Activated CD4-positive, alpha-beta T cell treated with anti-CD3 and anti-CD28 coated beads, Interleukin-2, amount 50 U/mL, for 48 hours (primary cell): ENCODE results near the gene HSPH1.
"Not testable (repeated sequence)": the region's sequence is repeated elsewhere in the genome, so short reads cannot be mapped to it uniquely, and the experiment has no call there.

ENCODE experiments used
- DNase-seq, 2 experiments: peaks; one replicate each; pipeline ENCODE4 v3.0.0-alpha.2; 2020

HSPH1 gene

DNA sequence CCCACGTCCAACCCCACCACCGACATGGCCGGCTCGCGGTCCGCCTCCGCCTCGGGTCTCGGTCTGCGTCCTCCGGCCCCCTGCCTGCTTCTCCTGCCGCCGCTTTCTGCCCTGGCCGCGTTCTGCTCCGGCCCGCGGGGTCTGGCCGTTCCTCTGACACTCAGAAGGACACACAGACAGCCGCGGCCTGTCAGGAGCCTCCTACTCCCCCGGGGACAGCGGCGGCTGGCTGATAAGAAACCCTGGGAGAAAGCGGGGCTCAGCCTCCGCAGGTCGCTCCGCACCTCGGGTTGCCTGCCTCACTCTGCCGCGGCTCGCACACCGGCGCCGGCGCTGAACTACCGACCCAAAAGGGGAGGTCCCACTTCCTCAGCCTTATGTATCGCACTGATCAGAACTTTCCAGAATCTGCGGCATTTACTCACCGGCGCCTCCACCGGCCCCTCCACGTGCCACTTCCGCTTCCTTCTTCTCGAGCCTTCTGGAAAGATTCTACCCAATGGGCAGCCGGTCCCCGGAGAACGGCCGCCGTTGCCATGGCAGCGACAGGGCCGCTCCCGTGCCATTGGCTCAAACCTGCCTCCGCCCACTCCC is at the start of gene HSPH1:
Gene HSPH1, minus strand, starts transcription at position 348 of the 594 bp plus-strand sequence. Its CDS starts 322 bp downstream, at position 26.
- DNase-seq, result peak; percentile 97 to 98

- no peak for DNase-seq
Observed at GRCh38 chr13:31209841-31210210, 48.1 kb upstream of the HSPH1 start.

DNA sequence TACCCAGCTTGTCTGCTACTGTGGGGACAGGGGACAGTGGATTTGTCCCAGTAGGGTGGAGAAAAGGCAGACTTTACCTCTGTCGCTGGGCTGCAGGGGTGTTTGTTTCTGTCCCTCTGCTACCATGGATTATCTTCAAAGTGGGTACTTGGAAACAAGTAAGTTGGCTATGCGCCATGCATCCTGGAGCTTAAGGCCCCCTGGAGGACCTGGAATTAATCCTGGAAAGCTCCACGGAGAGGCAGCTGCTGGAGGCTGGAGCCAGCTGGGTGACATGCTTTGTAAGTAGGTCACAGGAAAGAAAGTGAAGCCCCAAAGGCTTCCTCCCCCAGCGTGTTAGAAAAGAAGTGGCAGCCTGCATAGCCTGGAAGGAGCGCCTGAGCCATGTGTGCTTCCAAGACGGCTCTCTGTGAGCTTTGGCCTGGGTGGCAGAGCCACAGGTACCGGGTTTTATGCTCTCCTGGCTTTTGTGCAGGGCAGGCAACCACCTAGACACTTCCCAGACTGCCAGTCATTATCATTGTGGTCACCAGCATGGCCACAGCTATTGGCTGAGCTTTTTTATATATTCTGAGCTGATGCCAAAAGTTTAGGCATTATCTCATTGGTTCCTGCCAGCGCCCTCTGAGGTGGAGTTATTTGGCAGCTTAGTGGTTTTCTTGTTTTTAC is 47.6 kb upstream of the HSPH1 start:
- no peak for DNase-seq

GRCh38 chr13:31208559-31209122 is 46.9 kb upstream of the HSPH1 start:
- DNase-seq, result no peak

DNA sequence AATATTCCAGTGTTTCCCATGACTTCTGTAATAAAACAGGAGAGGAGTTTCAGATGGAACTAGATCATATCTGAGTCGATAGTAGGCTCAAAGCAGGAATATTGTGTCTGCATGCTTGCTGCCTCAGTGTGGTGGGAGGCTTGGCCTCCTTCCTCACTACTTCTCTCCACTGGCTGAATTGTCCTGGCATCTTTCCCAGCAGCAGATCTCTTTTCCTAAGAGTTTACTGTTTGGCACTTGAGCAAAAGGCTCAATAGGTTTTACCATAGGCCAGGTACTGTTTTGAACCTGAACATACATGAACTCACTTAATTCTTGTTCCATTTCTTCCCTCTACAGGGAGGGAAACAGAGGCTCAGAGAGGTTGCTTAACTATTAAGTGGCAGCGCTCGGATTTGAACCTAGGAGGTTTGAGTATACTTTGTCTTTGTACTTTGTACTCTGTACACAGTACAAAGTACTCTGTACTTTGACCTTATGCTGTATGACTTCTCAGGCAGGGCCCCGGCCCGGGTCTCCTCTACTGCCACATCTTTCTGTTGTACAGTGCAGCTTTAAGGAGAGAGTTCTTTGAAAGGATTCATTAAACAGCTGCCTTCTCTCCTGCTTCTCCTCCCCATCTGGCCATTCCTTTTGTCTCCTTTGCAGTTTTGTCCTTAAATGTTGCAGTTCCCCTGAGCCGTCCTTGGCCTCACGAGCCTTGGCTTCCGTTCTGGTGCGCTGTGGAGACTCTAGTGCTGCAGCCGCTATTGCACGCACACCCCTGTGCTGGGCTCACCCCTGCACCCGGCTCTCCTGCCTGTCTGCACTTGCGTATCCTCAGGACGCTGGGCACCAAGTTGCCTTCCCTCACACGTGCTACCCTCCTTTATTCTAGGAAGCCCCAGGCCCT is 46.2 kb upstream of the HSPH1 start:
- DNase-seq, result no peak

DNA sequence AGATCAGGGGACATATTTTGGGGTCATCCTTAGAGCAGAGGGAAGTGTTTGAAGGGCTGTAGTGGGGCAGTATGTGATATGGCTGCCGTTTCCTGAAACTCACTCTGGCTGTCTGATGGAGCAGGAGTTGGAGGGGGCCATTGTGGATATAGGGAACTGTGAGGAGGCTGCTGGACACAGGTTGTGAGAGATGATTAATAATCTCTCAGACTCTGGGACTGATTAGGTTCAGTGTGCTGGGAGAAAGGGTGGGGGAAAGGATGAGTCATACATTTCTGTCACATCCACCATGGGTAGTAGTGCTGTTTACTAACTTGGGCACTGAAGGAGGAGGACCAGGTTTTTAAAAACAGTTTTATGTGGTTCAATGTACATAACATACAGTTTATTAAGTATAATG is 42.9 kb upstream of the HSPH1 start:
- no peak for DNase-seq

DNA sequence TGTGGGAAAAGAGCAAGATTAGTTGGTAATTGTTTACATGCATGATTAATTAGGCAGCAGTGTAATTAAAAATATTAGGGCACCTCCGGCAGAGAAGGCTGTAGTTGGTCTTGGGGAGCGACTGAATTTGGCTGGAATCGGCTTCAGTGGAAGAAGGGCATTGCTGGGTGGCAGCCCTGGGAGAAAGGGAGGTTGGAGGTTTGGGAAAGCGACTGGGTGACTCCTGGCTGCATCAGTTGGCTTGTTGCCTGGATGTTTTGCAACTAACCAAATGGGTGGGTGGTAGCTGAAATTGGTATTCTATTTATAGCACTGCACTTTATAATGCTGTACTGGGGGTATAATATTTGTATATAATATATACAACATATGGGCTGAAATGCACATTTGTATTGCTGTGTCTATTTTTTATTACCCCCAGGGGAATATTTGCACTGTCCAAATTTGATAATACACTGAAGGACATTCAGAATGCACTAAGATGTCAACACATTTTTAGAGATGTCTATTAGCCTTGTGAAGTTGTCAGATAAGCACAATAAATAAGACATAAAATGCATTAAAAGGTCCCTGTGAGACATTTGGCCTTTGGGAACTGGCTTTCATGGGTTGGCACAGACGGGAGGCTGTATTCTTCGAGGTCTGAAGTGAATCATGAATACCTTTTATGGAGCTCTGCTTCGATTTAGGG is 39.8 kb upstream of the HSPH1 start:
- DNase-seq, result no peak

DNA sequence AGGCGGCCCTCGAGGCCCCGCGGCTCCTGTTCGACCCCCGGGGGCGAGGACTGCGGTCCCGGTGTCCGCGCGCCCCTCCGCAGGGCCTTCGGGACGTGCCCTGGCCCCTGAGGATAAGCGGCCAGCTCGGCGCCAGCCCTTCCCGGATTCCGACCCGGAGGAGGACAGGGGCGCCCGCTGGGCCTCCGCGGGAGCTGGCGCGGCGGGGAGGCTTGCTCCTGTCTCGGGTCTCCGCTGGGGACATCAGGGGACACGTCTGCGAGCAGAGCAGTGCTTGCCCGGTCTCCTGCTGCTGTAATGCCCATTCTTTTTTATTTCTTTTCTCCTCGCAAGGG is 38.9 kb upstream of the HSPH1 start:
- DNase-seq, result peak; percentile 52 to 63

DNA sequence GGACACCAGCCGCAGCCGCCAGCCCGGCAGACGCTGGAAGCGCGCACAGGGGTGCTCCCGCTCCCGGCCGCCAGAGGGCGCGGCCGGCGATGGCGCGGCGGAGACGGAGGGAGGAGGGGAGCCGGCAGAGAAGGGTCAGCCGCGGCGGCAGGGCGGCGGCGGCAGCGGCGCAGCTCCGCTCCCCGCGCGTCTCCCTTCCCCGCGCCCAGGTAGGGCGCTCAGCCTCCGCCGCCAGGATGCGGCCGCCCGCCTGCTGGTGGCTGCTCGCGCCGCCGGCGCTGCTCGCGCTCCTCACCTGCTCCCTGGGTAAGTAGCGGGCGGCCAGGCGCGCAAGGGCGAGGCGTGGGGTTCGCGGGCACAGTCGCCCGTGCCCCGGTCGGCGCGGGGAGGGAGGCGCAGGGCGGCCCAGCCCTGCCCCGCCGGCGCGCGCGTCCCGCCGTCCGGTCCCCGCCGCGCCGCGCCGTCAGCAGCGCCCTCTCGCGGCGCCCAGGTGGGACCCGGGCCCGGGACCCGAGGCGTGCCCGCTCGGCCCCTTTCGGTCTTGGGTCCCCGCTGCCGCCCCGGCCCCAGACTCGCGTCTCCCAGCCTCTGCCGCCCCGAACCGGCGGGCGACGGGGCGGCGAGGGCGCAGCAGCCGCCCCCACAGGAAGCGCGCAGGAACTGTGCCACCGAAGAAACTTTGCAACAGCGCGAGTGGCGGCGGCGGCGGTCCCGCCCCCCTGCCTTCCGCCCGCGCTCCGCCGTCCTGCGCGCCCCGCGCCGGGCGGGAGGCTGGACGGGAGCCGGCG is 38.3 kb upstream of the HSPH1 start, which contains the start of gene B3GLCT:
Gene B3GLCT, plus strand, starts transcription at position 127 of the 788 bp plus-strand sequence. Its CDS starts 110 bp downstream, at position 237.
- peak; percentile 73 to 77 for DNase-seq

- no peak for DNase-seq
Observed at GRCh38 chr13:31199527-31199848, 37.8 kb upstream of the HSPH1 start.

GRCh38 chr13:31198519-31198918 is 36.8 kb upstream of the HSPH1 start:
- no peak for DNase-seq

DNA sequence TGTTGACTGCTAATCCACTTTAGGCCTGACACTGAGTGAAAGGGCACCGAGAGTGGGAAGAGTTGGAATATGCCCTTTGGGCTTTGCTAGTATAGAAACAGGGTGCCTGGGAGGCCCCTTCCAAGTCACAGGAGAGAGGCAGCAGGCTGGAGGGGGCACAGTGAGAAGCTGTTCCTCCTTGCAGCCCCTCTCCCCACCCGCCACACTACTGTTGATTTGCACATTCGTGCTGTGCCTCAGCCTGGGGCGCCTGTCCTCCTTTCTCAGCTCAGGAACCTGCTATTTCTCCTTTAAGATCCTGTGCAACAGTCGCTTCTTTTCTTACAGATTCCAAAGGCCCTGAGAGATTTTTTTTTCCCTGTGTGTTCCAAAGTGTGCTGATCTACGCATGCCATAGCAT is 35.3 kb upstream of the HSPH1 start:
- DNase-seq, result no peak

DNA sequence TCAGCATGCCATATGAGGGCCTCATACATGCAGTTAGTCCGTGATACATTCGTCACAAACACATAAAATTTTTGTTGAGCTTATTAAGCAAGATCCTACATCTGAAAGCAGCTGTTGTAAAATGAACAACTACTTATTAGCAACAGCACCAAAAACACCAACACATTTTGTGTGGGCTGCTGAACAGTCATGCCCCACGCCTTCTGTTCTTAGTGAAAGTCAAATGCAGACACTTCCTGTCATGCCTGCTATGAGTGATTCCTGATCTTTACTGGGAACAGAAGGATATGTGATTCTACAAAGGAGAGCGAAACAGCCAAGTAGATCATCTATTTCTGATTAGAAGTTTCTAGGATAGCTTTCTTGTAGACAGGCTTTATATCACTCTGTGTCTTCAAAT is 33.9 kb upstream of the HSPH1 start:
- DNase-seq, result no peak

DNA sequence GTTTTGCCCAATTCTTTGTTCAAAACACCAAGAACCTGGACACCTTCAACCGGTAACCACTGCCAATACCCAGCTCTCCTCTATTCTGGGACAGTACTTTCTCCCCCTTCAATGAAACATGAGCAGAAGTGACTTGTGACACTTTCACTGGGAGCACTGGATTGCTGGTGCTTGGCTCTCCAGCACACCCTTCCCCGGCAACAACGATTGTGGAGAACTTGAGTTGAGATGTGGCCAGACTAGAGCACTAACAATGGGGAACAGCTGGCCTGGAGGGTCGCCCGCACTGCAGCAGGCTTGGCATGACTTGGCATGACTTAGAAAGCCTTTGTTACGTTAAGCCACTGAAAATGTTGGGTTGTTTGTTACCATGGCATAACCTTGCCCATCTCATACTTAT is 30.6 kb upstream of the HSPH1 start:
- DNase-seq, result no peak

DNA sequence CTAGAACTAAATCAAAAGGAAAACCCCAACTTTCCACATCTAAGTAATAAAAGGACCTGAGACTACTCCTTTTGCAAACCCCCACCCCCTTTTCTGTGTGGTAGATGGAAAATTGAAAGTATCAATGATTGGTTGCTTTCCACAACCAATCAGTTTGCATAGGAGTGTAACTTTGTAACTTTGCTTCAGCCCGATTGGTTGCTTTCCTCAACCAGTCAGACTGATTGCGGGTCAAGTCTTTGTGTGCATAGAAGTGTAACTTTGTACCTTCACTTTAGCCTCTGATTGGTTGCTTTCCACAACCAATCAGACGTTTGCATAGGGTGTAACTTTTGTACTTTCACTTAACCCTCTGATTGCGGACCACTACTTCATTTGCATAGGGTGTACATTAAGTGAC is 30.0 kb upstream of the HSPH1 start:
- no peak for DNase-seq

DNA sequence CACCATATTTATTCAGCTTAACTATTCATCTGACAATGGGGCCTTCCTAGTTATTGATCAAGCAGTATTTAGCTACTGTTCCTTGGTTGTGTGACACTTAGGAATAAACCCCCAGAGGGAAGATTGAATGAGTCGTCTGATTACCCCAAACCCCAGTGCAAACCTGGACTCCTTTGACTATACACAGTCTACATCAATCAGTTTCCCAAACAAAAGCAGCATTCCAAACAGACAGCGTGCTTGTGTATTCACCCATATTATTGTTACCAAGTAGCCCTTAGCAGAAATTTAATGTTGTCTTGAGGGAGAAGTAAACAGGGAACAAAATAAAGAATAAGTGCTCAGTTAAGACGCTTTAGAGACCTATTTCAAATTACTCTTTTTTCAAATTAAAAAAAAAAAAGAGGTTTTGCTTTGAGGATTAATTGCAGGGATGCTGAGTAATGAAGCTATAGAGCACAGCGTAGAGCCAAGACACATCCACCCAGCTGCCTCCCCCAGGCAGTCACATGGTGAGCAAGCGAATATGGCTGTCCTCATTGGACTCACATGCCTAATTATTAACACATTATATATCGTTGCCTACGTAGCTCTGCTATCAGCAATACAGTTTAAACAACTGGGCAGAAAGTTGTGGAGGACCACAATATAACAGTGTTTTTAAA is 23.4 kb upstream of the HSPH1 start:
- DNase-seq, result no peak

DNA sequence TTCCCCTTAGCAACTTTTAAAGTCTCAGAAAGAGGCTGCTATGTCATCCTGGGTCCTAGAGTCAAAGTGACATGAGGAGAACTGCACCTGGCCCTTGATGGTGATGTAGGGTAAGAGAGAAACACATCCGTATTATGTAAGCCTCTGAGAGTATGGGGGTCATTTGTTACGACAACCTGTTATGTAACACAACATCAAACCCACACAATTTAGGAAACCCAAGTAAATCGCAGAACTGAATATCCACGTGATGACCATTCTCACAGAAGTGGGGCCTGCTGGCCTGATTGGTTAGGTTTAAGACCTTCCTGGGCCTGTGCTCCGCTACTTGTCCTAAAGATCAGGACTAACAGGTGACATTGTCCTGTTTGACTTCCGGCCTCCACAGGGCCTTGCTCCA is 22.7 kb upstream of the HSPH1 start:
- DNase-seq, result no peak

GRCh38 chr13:31182987-31183386 is 21.3 kb upstream of the HSPH1 start:
- no peak for DNase-seq

DNA sequence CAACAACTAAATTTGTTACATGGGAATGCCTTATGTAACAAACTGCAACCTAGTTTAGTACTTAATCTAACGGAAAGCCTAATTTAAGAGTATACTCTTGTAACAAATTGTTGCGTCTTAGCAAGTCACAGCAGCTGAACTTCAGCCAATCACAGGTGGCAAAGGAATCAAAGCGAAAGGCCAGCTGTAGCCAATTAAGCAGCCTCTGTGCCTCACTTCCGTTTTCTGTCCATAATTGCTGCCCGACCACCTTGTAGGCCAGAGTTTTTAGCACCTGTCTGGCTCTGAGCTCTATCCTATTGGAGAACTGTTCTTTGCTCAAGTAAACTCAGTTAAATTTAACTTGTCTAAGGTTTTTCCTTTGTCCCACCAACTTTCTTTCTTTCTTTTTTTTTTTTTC is 18.1 kb upstream of the HSPH1 start:
- no peak for DNase-seq

DNA sequence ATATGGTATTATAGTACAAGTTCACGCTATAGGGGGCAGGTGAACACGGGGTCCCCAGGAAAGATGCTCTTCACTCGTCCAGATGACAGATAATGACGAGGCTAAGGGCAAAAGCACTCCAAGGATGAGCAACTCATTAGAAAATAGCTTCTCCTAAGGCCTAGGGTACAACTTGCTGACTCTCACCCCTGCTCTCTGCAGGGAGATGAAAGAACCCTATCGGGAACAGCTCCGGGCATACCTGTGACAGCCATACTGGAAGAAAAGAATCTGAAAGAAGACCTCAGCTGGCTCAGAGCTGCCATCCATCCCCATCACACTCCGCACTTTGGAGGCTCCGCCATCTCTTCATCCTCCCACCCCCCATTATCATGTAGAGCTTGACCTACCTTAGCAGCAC is 17.5 kb upstream of the HSPH1 start:
- no peak for DNase-seq

DNA sequence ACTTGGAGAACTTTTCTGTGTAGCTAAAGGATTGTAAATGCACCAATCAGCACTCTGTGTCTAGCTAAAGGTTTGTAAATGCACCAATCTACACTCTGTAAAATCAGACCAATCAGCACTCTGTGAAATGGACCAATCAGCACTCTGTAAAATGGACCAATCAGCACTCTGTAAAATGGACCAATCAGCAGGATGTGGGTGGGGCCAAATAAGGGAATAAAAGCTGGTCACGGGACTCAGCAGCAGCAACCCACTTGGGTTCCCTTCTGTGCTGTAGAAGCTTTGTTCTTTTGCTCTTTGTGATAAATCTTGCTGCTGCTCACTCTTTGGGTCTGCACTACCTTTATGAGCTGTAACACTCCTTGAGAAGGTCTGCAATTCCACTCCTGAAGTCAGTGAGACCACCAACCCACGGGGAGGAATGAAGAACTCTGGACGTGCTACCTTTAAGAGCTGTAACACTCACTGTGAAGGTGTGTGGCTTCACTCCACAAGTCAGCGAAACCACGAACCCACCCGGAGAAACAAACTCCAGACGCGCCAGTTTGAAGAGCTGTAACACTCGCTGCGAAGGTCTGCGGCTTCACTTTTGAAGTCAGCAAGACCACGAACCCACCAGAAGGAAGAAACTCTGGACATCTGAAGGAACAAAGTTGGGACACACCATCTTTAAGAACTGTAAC is 16.2 kb upstream of the HSPH1 start:
- DNase-seq, result not testable (repeated sequence)
